A549 treated with AZD2906 at 1 μM for 4 hours (cell line): ENCODE data around the gene VPREB3. TPM values are rescaled to one million over a fixed set of nuclear protein-coding genes. Genes with fewer than 3 reads are reported as not detected.

Experiments used
- total RNA-seq: library from RNA; stranded (reverse); fragments of 200-300 nt; extraction: Qiagen RNA extraction; gene quantifications from 5 replicates; pipeline ENCODE4 v1.2.3, GENCODE V29; 2022

VPREB3 gene, protein sequence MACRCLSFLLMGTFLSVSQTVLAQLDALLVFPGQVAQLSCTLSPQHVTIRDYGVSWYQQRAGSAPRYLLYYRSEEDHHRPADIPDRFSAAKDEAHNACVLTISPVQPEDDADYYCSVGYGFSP
- 0.74 to 1.0 TPM (median 0.77 TPM) in 5 replicates for total RNA-seq

DNA sequence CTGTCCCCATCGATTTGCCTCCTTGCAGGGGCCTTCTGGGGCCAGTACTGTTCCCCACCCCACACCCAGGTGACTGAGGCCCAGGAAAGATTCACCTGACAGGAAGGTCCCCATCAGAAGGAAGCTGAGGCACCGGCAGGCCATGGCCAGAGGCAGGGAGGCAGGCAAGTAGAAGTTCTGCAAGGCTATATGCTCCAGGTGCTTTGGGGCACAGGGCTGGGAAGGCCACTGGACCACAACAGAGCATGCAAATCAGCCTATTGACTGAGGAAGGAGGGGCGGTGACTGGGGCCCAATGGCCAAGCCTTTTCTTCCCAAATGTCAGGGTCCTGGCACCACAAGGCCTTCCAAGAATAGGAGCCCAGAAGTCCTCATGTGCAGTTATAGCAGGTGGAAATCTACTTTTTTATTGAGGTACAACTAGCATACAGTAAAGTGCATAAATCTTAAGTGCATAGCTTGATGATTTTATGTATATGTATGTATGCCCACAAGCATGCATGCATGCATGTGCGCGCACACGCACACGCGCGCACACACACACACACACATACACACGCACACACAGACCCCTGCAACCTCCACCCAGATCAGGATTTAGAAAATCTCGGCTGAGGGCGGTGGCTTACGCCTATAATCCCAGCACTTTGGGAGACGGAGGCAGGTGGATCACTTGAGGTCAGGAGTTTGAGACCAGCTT lies at the start of gene VPREB3:
TSS of gene VPREB3 (minus strand) at position 206 of the 700 bp plus-strand sequence. CDS start at position 144, 62 bp downstream.

DNA sequence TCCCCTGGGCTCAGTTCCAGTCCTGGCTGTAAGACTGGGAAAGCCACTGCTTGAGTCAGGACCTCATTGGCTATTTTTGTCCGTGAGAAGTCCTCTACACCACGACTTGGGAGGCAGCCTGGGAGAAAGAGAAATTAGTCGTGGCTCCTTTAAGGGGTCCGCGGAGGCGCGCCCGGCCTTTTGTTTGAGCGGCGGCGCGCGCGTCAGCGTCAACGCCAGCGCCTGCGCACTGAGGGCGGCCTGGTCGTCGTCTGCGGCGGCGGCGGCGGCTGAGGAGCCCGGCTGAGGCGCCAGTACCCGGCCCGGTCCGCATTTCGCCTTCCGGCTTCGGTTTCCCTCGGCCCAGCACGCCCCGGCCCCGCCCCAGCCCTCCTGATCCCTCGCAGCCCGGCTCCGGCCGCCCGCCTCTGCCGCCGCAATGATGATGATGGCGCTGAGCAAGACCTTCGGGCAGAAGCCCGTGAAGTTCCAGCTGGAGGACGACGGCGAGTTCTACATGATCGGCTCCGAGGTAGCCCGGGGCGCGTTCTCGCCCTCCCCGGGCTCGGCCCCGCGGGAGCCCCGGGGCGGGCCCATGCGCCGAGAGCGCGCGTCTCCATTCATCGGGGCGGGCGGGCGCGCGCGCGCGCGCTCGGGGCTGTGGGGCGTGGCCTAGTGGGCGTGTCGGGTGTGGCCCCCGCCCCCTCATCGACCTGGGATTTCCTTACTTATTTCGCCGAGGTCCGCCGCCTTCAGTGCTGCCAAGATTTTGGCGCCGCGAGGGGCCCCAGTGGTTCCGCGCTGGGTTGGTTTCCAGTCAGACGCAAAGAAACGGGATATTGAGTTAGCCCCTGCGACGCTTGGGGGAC lies 32.8 kb upstream of the VPREB3 start, which contains the start of gene SMARCB1:
TSS of gene SMARCB1 (plus strand) at position 215 of the 848 bp plus-strand sequence. CDS start at position 419, 204 bp downstream.

DNA sequence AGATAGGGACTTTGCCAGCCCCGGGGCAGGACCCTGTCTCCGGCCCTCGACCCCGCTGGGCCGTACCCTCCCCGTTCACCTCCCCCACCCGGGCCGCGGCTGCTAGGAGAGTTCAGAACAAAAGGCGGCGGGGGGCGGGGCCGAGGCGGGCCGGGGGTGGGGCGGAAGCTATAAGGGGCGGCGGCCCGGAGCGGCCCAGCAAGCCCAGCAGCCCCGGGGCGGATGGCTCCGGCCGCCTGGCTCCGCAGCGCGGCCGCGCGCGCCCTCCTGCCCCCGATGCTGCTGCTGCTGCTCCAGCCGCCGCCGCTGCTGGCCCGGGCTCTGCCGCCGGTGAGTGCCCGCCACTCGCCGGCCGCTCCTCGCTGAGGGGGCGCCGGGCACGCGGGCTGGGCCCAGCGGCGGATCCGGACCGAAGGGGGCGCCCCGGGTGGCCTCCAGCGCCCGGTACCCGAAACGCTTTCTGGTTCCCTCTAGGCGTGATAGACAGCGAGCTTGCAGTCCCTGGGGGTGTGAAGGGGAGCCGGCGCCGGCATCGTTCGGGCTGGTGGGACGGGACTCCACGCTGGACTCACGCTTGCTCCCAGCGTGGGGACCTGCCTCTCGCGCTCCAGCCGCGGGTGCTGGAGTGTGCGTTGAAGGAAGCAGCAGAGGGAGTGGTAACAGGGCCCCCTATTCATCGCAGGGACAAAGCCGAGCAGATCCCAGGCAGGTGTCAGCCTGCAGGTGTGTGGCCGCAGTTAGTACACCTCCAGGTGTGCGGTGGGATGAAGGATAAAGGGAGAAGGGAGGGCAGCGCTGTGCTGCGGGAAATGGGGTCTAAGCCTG lies 18.6 kb upstream of the VPREB3 start, which contains the start of gene MMP11:
TSS of gene MMP11 (plus strand) at position 201 of the 825 bp plus-strand sequence. CDS start at position 223, 22 bp downstream.

DNA sequence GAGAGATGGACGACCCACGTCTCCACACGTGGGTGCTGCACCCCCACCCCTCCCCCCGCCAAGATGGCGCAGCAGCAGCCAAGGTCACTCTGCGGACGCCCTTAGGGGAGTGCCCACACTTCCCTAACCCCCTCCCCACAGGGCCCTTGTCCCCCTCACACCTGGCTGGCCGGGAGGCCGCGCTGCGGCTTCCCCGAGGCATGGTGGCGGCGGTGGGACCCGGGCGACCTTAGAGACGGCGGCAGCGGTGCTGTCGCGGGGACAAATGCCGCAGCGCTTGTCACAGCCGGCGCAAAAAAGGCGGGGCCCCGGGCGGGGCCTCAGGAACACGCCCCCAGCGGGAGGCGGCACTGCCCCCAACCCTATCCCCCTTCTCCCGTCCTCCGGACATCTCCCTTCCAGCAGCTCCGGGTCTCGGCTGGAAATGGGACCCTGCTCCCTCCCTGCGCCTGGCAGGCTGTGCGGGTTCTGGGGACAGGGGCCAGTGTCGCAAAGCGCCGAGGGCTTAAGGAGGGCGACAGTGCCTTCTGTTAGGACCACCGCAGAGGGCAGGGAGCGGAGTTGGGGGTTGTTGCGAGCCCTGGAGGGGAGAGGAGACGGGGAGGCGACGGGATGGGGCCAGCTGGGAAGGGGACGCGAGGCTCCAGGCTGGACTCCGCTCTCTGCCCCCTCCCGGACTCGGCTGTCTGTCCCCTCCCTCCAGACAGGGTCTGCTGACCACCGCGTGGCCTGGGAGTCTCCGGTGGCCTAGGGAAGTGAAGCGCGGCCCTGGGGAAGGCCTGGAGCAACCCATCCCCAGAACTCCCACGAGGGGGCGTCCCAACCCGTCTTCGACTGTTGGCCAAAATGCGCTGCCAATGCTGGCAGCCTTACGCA lies 13.7 kb upstream of the VPREB3 start, which contains the start of gene CHCHD10:
TSS of gene CHCHD10 (minus strand) at position 300 of the 876 bp plus-strand sequence. CDS start at position 202, 98 bp downstream.

DNA sequence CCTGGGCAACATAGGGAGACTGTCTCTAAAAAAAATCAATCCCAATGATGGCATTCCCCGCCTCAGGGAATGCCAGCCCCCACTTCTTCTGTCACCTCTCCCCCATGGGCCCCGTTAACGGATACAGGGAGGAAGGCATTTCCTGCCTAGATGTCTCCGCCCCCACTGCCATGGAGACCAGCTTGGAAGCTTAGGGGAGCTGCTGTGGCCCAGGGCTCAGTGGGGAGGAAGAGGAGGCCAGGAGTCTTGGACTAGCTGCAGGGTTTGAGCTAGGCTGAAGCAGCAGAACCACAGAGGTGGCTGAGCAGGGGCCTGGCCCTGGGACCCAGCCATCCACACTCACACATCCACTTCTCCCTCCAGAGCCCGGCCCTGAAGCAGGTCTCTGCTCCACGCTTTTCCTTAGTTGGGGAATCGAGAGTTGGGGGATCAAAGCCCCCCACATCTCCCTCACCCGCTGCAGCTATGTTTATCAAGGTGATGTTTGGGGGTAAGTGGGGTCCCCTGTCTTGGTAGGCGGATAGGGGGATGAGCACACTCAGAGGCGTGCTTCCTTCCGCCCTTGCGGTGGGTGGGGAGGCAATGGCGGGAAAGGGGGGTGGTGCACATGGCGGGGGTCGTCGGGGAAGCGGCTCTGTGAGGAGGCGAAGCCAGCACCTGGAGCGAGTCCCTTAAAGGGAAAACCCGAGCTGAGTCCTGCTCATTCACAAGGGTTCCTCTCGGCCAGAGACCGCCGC lies 8.8 kb upstream of the VPREB3 start, which contains the start of gene C22orf15:
TSS of gene C22orf15 (plus strand) at position 149 of the 737 bp plus-strand sequence. CDS start at position 466, 317 bp downstream.

DNA sequence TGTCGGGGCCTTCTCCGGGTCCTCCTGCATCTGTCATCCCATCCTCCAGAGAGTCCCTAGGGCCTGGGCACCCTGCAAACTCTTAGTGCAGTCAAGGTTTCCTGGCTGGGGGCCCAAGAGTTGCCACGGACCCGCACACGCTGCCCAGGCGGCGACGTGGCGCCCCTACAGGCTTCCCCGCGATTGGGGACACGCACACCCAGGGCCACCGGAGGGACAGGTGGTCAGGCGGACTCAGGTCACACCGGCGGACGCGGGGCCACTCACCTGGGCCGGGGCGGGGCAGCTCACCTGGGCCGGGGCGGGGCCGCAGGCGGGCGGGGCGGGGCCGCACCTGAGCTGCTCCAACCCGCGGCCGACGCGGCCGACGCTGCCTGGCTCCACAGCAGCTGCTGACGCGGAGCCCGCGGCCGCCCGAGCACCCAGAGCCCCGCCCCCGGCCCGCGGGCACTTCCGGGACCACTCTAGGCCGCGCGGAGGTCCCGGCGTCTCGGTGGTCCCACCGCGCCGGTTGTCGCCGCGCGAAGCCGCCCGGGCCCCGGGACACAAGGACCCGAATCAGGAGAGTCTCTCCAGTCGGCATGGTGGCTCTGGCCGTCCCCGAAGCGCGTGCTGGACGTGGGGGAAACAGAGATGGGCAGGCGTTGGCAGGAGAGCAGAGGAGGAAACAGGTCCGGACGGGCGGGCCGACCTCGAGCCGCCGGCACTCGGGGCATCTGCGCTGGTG lies 3.3 kb downstream of the VPREB3 start, which contains the start of gene ZNF70:
TSS of gene ZNF70 (minus strand) at position 399 of the 727 bp plus-strand sequence. CDS start 5,972 bp downstream, outside the sequence.

Other genes starting within 250 kb of the VPREB3 start
- gene IGLL1, start 174.1 kb downstream of the VPREB3 start, total RNA-seq, result not detected in 5 replicates
- gene DRICH1, start 122.1 kb downstream of the VPREB3 start, total RNA-seq, result 0.11 to 0.37 TPM (median 0.26 TPM) in 3 of 5 replicates, not detected in the others
- not detected in 5 replicates for gene RGL4, start 63.4 kb downstream of the VPREB3 start, total RNA-seq
- 0.91 to 1.4 TPM (median 1.0 TPM) in 5 replicates for gene ZNF70, start 3.3 kb downstream of the VPREB3 start, total RNA-seq
- not detected in 5 replicates for gene C22orf15, start 8.6 kb upstream of the VPREB3 start, total RNA-seq
- 78.0 to 199 TPM (median 189 TPM) in 5 replicates for gene CHCHD10, start 13.5 kb upstream of the VPREB3 start, total RNA-seq
- 0.13 to 0.29 TPM (median 0.18 TPM) in 5 replicates for gene MMP11, start 18.4 kb upstream of the VPREB3 start, total RNA-seq
- gene SMARCB1, start 32.5 kb upstream of the VPREB3 start, total RNA-seq, result 50.3 to 55.9 TPM (median 53.2 TPM) in 5 replicates
- 0.42 to 0.74 TPM (median 0.59 TPM) in 5 replicates for gene DERL3, start 84.6 kb upstream of the VPREB3 start, total RNA-seq
- gene SLC2A11, start 103.5 kb upstream of the VPREB3 start, total RNA-seq, result 8.9 to 10.5 TPM (median 9.9 TPM) in 5 replicates
- gene MIF, start 140.0 kb upstream of the VPREB3 start, total RNA-seq, result 487 to 986 TPM (median 932 TPM) in 5 replicates
- gene GSTT2B, start 206.8 kb upstream of the VPREB3 start, total RNA-seq, result 0.15 to 0.48 TPM (median 0.34 TPM) in 5 replicates
- 1.3 to 1.8 TPM (median 1.7 TPM) in 5 replicates for gene DDTL, start 212.5 kb upstream of the VPREB3 start, total RNA-seq
- gene DDT, start 220.0 kb upstream of the VPREB3 start, total RNA-seq, result 114 to 185 TPM (median 157 TPM) in 5 replicates
- gene GSTT2, start 225.7 kb upstream of the VPREB3 start, total RNA-seq, result 0.27 TPM in 1 of 5 replicates, not detected in the others